K562 (cell line): Measurements from ENCODE around the gene TPCN1. TPM values are rescaled to one million over a fixed set of nuclear protein-coding genes. Genes with fewer than 3 reads are reported as not detected.

Experiments
- C11orf30 ChIP-seq: fragments of 450-650 bp; IDR thresholded peaks from 2 replicates; pipeline ENCODE4 v1.6.1; 2016; ENCODE audit warnings: low read depth, mild to moderate bottlenecking
- CHD2 ChIP-seq: IDR thresholded peaks from 2 replicates; pipeline ENCODE4 v1.6.1; 2011; ENCODE audit warnings: low read depth, low read length
- HOXB6 ChIP-seq: fragments of 250-450 bp; sonication (Bioruptor Pico); IDR thresholded peaks from 2 replicates; pipeline ENCODE4 v1.5.1; 2022; ENCODE audit warnings: mild to moderate bottlenecking, borderline replicate concordance
- KDM1A ChIP-seq, 2 experiments: fragments of 450-650 bp; IDR thresholded peaks; 2 replicates each; pipeline ENCODE4 v1.6.1; 2016; ENCODE audit warnings: mild to moderate bottlenecking in 2 of 2
- NCOA4 ChIP-seq: fragments of 450-650 bp; IDR thresholded peaks from 2 replicates; pipeline ENCODE4 v1.6.1; 2018; ENCODE audit warnings: mild to moderate bottlenecking; ENCODE audit not compliant: partially characterized antibody
- NR2C2 ChIP-seq, 2 experiments: fragments of 200-800 bp in 1 of 2; sonication (Bioruptor generic) in 1 of 2; sonication (generic) in 1 of 2; formaldehyde crosslinking in 1 of 2; IDR thresholded peaks; 2 replicates each; pipeline versions ENCODE4 v1.6.1 to v1.8.0; 2016 to 2022; ENCODE audit warnings: mild to moderate bottlenecking in 1 of 2, missing compliant biosample characterization in 1 of 2, missing genetic modification characterization in 1 of 2, missing genetic modification reagents in 1 of 2
- PHF21A ChIP-seq: fragments of 450-650 bp; IDR thresholded peaks from 2 replicates; pipeline ENCODE4 v1.6.1; 2017; ENCODE audit warnings: low read depth, borderline replicate concordance
- PTTG1 ChIP-seq: fragments of 450-650 bp; IDR thresholded peaks from 2 replicates; pipeline ENCODE4 v1.6.1; 2016; ENCODE audit warnings: low read depth, mild to moderate bottlenecking, missing genetic modification characterization, missing compliant biosample characterization
- RBBP5 ChIP-seq: fragments of 200-600 bp; sonication (generic); IDR thresholded peaks from 2 replicates; pipeline ENCODE4 v1.6.1; 2012; ENCODE audit warnings: borderline replicate concordance, mild to moderate bottlenecking, low read length, control low read depth, inconsistent platforms; ENCODE audit not compliant: insufficient read depth, poor library complexity, severe bottlenecking
- SAFB2 ChIP-seq: fragments of 200-400 bp; formaldehyde crosslinking; IDR thresholded peaks from 2 replicates; pipeline ENCODE4 v1.6.1; 2018; ENCODE audit warnings: borderline replicate concordance, low read length, low read depth, moderate library complexity; ENCODE audit not compliant: severe bottlenecking
- SIRT6 ChIP-seq: IDR thresholded peaks from one replicate; pipeline ENCODE4 v1.6.1; 2012; ENCODE audit warnings: low read depth, mild to moderate bottlenecking, control low read depth, inconsistent platforms, low read length, moderate library complexity
- SMARCC2 ChIP-seq: fragments of 450-650 bp; IDR thresholded peaks from 2 replicates; pipeline ENCODE4 v1.6.1; 2017; ENCODE audit warnings: antibody characterized with exemption, moderate library complexity, mild to moderate bottlenecking, low read depth
- SRSF9 ChIP-seq: fragments of 200-400 bp; formaldehyde crosslinking; IDR thresholded peaks from 2 replicates; pipeline ENCODE4 v1.6.1; 2017; ENCODE audit warnings: low read depth, low read length, borderline replicate concordance
- TOE1 ChIP-seq, 2 experiments: fragments of 450-650 bp in 1 of 2; sonication (generic) in 1 of 2; formaldehyde crosslinking in 1 of 2; IDR thresholded peaks; 2 replicates each; pipeline versions ENCODE4 v1.7.1 to v1.8.0; 2016 to 2022; ENCODE audit warnings: borderline replicate concordance in 2 of 2, mild to moderate bottlenecking in 2 of 2, antibody characterized with exemption in 1 of 2, inconsistent platforms in 1 of 2, low read depth in 1 of 2, missing genetic modification reagents in 1 of 2, moderate library complexity in 1 of 2
- ZNF184 ChIP-seq: sonication (generic); formaldehyde crosslinking; IDR thresholded peaks from 2 replicates; pipeline ENCODE4 v1.5.0; 2020; ENCODE audit warnings: missing genetic modification reagents
- ZNF212 ChIP-seq: fragments of 450-650 bp; formaldehyde crosslinking; IDR thresholded peaks from 2 replicates; pipeline ENCODE4 v1.4.0; 2020; ENCODE audit warnings: mild to moderate bottlenecking
- ZNF431 ChIP-seq: sonication (generic); formaldehyde crosslinking; IDR thresholded peaks from 2 replicates; pipeline ENCODE4 v1.8.0; 2022; ENCODE audit warnings: mild to moderate bottlenecking, missing genetic modification reagents
- ZNF766 ChIP-seq: fragments of 200-800 bp; sonication (Bioruptor generic); conservative IDR thresholded peaks from 2 replicates; pipeline ENCODE4 v1.6.1; 2016; ENCODE audit warnings: missing genetic modification characterization, missing compliant biosample characterization
- polyA plus RNA-seq, 8 experiments: library from polyadenylated mRNA; depleted of rRNA in 4 of 8; stranded (reverse) in 5 of 8; unstranded in 3 of 8; fragments of >200 nt; fragmentation: Nextera tagmentation in 2 of 8; fragmentation: Illumina TruSeq in 1 of 8; extraction: Ambion mirVana in 2 of 8; extraction: Trizol in 1 of 8; gene quantifications; 2 replicates each; pipeline versions ENCODE4 v1.2.1 to v1.2.3, GENCODE V29; 2011 to 2014; ENCODE audit warnings: inconsistent platforms in 1 of 8, missing spikeins in 1 of 8
- total RNA-seq, 7 experiments: library from RNA; depleted of rRNA in 6 of 7; stranded (reverse); fragments of >200 nt in 6 of 7; fragmentation: Illumina TruSeq in 2 of 7; extraction: Trizol in 2 of 7; gene quantifications; 2 replicates each; pipeline versions ENCODE4 v1.2.1 to v1.2.3, GENCODE V29; 2011 to 2021; ENCODE audit warnings: low replicate concordance in 1 of 7
- TF ChIP-seq, protein P1 (sequence below): fragments of 250-450 bp; sonication (Bioruptor Pico); IDR thresholded peaks from 2 replicates; pipeline ENCODE4 v1.4.0; 2020; ENCODE audit warnings: mild to moderate bottlenecking, moderate library complexity, borderline replicate concordance
- TF ChIP-seq, protein P2 (sequence below): fragments of 200-800 bp; sonication (Bioruptor generic); IDR thresholded peaks from 2 replicates; pipeline ENCODE4 v1.6.1; 2017; ENCODE audit warnings: missing genetic modification characterization, missing compliant biosample characterization
- TF ChIP-seq, protein P3 (sequence below): fragments of 250-450 bp; sonication (Bioruptor Pico); IDR thresholded peaks from 2 replicates; pipeline ENCODE4 v1.5.0; 2020; ENCODE audit warnings: mild to moderate bottlenecking

Gene TPCN1
- total and polyA plus RNA-seq, 9 of the 15 experiments (the other 6 are each of a cell fraction or from before 2014, with no cell fraction given) = 0.80 to 23.8 (median 7.4) TPM

DNA sequence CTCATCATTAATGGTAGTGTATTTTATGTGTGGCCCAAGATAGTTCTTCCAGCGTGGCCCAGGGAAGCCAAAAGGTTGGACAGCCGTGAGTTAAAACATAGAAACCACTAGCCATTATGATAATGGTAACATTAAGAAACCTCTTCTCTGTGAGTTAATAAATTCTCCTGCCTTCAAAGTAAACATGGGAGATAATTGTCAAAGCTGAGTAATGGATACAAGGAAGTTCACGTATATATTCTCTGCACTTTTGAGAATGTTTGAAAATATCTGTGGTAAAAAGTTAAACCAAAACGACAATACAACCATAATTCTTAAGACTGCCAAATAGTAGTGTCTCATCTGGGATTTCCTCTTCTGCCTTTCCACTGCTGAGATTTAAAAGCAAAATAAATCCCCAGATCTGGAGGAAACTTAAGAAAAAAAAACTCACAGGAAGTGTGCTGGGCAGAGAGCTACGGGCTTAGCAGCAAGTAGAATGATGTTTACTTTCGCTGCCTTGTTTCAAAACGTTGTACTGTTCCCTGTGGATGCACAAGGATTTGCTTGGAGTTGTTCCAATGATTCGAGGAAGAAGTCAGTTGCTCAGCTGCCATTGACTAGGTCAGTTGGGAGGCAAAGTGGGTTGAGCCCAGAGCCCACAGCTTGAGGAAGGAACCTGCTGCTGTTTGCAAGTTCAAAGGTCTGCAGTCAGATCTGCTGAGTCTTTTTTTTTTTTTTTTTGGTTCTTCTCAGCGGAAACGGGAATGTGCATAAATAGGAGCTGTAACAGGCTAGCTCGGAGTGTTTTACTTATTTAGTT is 1.7 kb downstream of the TPCN1 start (continued):
- TF ChIP-seq, protein P1, sequence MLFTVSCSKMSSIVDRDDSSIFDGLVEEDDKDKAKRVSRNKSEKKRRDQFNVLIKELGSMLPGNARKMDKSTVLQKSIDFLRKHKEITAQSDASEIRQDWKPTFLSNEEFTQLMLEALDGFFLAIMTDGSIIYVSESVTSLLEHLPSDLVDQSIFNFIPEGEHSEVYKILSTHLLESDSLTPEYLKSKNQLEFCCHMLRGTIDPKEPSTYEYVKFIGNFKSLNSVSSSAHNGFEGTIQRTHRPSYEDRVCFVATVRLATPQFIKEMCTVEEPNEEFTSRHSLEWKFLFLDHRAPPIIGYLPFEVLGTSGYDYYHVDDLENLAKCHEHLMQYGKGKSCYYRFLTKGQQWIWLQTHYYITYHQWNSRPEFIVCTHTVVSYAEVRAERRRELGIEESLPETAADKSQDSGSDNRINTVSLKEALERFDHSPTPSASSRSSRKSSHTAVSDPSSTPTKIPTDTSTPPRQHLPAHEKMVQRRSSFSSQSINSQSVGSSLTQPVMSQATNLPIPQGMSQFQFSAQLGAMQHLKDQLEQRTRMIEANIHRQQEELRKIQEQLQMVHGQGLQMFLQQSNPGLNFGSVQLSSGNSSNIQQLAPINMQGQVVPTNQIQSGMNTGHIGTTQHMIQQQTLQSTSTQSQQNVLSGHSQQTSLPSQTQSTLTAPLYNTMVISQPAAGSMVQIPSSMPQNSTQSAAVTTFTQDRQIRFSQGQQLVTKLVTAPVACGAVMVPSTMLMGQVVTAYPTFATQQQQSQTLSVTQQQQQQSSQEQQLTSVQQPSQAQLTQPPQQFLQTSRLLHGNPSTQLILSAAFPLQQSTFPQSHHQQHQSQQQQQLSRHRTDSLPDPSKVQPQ (CRISPR knock-in tag) = no peak
- no peak for TF ChIP-seq ZNF431 (CRISPR knock-in tag)
- TF ChIP-seq SIRT6 = no peak
- no peak for TF ChIP-seq NR2C2 (CRISPR knock-in tag; IDR thresholded peaks at IDR 0.05)
- peak; percentile 50 for TF ChIP-seq NR2C2 (tag; IDR thresholded peaks at IDR 0.05)
- peak; percentile 43; the same call in 1 of the 2 replicates for TF ChIP-seq C11orf30
- no peak for TF ChIP-seq RBBP5
- TF ChIP-seq ZNF212 (CRISPR knock-in tag) = no peak
- TF ChIP-seq HOXB6 (CRISPR knock-in tag) = no peak
- TF ChIP-seq CHD2 = no peak
- TF ChIP-seq, protein P2, sequence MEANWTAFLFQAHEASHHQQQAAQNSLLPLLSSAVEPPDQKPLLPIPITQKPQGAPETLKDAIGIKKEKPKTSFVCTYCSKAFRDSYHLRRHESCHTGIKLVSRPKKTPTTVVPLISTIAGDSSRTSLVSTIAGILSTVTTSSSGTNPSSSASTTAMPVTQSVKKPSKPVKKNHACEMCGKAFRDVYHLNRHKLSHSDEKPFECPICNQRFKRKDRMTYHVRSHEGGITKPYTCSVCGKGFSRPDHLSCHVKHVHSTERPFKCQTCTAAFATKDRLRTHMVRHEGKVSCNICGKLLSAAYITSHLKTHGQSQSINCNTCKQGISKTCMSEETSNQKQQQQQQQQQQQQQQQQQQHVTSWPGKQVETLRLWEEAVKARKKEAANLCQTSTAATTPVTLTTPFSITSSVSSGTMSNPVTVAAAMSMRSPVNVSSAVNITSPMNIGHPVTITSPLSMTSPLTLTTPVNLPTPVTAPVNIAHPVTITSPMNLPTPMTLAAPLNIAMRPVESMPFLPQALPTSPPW (CRISPR knock-in tag) = no peak
- TF ChIP-seq KDM1A (IDR thresholded peaks at IDR 0.05) = peak; percentile 77 to 79
- no peak for TF ChIP-seq ZNF184 (CRISPR knock-in tag)
- TF ChIP-seq SRSF9 = no peak
- no peak for TF ChIP-seq SAFB2
- no peak for TF ChIP-seq TOE1 (IDR thresholded peaks at IDR 0.05; ENCODE audit: borderline replicate concordance)
- no peak for TF ChIP-seq TOE1 (CRISPR knock-in tag; IDR thresholded peaks at IDR 0.05; ENCODE audit: borderline replicate concordance, low read depth)
- no peak for TF ChIP-seq PTTG1
- TF ChIP-seq, protein P3, sequence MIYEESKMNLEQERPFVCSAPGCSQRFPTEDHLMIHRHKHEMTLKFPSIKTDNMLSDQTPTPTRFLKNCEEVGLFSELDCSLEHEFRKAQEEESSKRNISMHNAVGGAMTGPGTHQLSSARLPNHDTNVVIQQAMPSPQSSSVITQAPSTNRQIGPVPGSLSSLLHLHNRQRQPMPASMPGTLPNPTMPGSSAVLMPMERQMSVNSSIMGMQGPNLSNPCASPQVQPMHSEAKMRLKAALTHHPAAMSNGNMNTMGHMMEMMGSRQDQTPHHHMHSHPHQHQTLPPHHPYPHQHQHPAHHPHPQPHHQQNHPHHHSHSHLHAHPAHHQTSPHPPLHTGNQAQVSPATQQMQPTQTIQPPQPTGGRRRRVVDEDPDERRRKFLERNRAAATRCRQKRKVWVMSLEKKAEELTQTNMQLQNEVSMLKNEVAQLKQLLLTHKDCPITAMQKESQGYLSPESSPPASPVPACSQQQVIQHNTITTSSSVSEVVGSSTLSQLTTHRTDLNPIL (CRISPR knock-in tag) = no peak
- TF ChIP-seq PHF21A = peak; percentile 78; the same call in 1 of the 2 replicates
- no peak for TF ChIP-seq NCOA4
- TF ChIP-seq ZNF766 (CRISPR knock-in tag) = peak; percentile 97
- TF ChIP-seq SMARCC2 = 0 out of 2 replicates have a peak, but pooled peaks have one; percentile 27
